ENCODE measurements around the gene NR1H3.

Gene NR1H3

GRCh38 chr11:47317064-47317828 lies 59.5 kb downstream of the NR1H3 start:
- H3K4me3 ChIP-seq (replicated peaks; ENCODE audit: insufficient read depth, low read length), result no peak overlapping the region
- TF ChIP-seq POLR2AphosphoS5 (IDR thresholded peaks at IDR 0.05; ENCODE audit: low read depth), result no peak
- no peak for TF ChIP-seq REST (IDR thresholded peaks at IDR 0.05; ENCODE audit: insufficient replicate concordance, low read depth)
- TF ChIP-seq SPI1 (IDR thresholded peaks at IDR 0.05; ENCODE audit: borderline replicate concordance, low read depth), result no peak
- no peak for TF ChIP-seq GABPA (IDR thresholded peaks at IDR 0.05; ENCODE audit: low read depth)
- no peak for TF ChIP-seq CTCF (IDR thresholded peaks at IDR 0.05; ENCODE audit: insufficient read depth, low read length)
- no peak for DNase-seq (ENCODE audit: low read depth in 1 of 2, low spot score in 1 of 2)
- H3K27ac ChIP-seq (replicated peaks), result no peak overlapping the region
- H3K27me3 ChIP-seq (ENCODE audit: insufficient read depth, poor library complexity, severe bottlenecking), result no peaks in the 10 kb centered on the region

GRCh38 chr11:47318166-47318565 lies 60.4 kb downstream of the NR1H3 start:
- H3K4me3 ChIP-seq (replicated peaks; ENCODE audit: insufficient read depth, low read length), result no peak overlapping the region

More at GRCh38 chr11:47318166-47318565, 60.4 kb downstream of the NR1H3 start:
- no peak overlapping the region for H3K27ac ChIP-seq (replicated peaks)
- DNase-seq (ENCODE audit: low read depth in 1 of 2, low spot score in 1 of 2), result no peak
- H3K27me3 ChIP-seq (ENCODE audit: insufficient read depth, poor library complexity, severe bottlenecking), result no peaks in the 10 kb centered on the region
- TF ChIP-seq CTCF (IDR thresholded peaks at IDR 0.05; ENCODE audit: insufficient read depth, low read length) (no peak), SPI1 (IDR thresholded peaks at IDR 0.05; ENCODE audit: borderline replicate concordance, low read depth) (no peak), REST (IDR thresholded peaks at IDR 0.05; ENCODE audit: insufficient replicate concordance, low read depth) (no peak), GABPA (IDR thresholded peaks at IDR 0.05; ENCODE audit: low read depth) (no peak), POLR2AphosphoS5 (IDR thresholded peaks at IDR 0.05; ENCODE audit: low read depth) (no peak)

Data from HL-60 (cell line).